Activated CD8-positive, alpha-beta T cell treated with anti-CD3 and anti-CD28 coated beads, Interleukin-2, amount 10 ng/mL, durations not matched to agents 7 days and 5 days (primary cell): Measurements from ENCODE around the gene POLA2. TPM values are rescaled to one million over a fixed set of nuclear protein-coding genes. Genes with fewer than 3 reads are reported as not detected.

ENCODE experiments used
- ATAC-seq: fragments of 150-1000 bp; cut with Tn5 transposase; one replicate; pipeline ENCODE4 v1.10.0; 2021; ENCODE audit warnings: moderate library complexity
- CTCF ChIA-PET: fragments of 350-600 bp; sonication (Branson Sonifier 250); formaldehyde crosslinking; loops from one replicate; lab custom pipeline; 2021; ENCODE audit warnings: antibody characterized with exemption; lab: Charles Lee
- POLR2A ChIA-PET: fragments of 350-600 bp; sonication (Branson Sonifier 250); formaldehyde crosslinking; loops from one replicate; lab custom pipeline; 2021; ENCODE audit warnings: antibody characterized with exemption; lab: Charles Lee
- DNase-seq: peaks from one replicate; pipeline ENCODE4 v3.0.0-alpha.2; 2020
- H3K27ac Mint-ChIP-seq: one replicate; pipeline ENCODE4 v1.8.0; 2021; ENCODE audit warnings: mild to moderate bottlenecking, mixed read lengths
- H3K27me3 Mint-ChIP-seq: one replicate; pipeline ENCODE4 v1.8.0; 2021; ENCODE audit warnings: low read depth, mixed read lengths
- H3K36me3 Mint-ChIP-seq: one replicate; pipeline ENCODE4 v1.8.0; 2021; ENCODE audit warnings: low read depth, mixed read lengths
- H3K4me1 Mint-ChIP-seq: one replicate; pipeline ENCODE4 v1.8.0; 2021; ENCODE audit warnings: low read depth, mixed read lengths
- H3K4me3 Mint-ChIP-seq: one replicate; pipeline ENCODE4 v1.8.0; 2021; ENCODE audit warnings: mild to moderate bottlenecking, mixed read lengths
- H3K9me3 Mint-ChIP-seq: one replicate; pipeline ENCODE4 v1.8.0; 2022; ENCODE audit warnings: mixed read lengths; ENCODE audit not compliant: insufficient read depth
- total RNA-seq, 2 experiments: library from RNA; stranded (reverse); gene quantifications; one replicate each; pipeline ENCODE4 v1.2.3, GENCODE V29; 2021

POLA2 gene
- total RNA-seq, 2 experiments from 2014 or later = 63.6 to 76.1 TPM

GRCh38 chr11:65287601-65288000, 25.8 kb downstream of the POLA2 start:
- DNase-seq = no peak
- no peaks in the 10 kb centered on the region for H3K4me1 Mint-ChIP-seq
- ChIA-PET POLR2A (no interaction called here), CTCF (interaction anchor here (1.5 kb wide), 1 partner anchor 42 kb away, joined by 5 read pairs; no protein-coding TSS in a partner anchor)
- no peaks in the 10 kb centered on the region for H3K27me3 Mint-ChIP-seq
- H3K9me3 Mint-ChIP-seq = no peaks in the 10 kb centered on the region
- no peak overlapping the region for H3K4me3 Mint-ChIP-seq
- peaks cover 54% of the 10 kb centered on the region for H3K36me3 Mint-ChIP-seq
- no peak for ATAC-seq
- no peak overlapping the region for H3K27ac Mint-ChIP-seq

GRCh38 chr11:65288706-65289536, 27.2 kb downstream of the POLA2 start:
- ChIA-PET POLR2A (no interaction called here), CTCF (interaction anchor here (0.9 to 1.9 kb wide), 5 partner anchors 9 to 64 kb away, joined by 3 to 11 read pairs (median 4); partner anchors contain the start of gene CDC42EP2)
- no peaks in the 10 kb centered on the region for H3K9me3 Mint-ChIP-seq
- no peak overlapping the region for H3K27ac Mint-ChIP-seq
- H3K36me3 Mint-ChIP-seq = peaks cover 56% of the 10 kb centered on the region
- DNase-seq (no peak), ATAC-seq (no peak)
- no peak overlapping the region for H3K4me3 Mint-ChIP-seq
- H3K27me3 Mint-ChIP-seq = no peaks in the 10 kb centered on the region
- no peaks in the 10 kb centered on the region for H3K4me1 Mint-ChIP-seq

- H3K27ac Mint-ChIP-seq = no peak overlapping the region
- no peaks in the 10 kb centered on the region for H3K27me3 Mint-ChIP-seq
- ChIA-PET POLR2A (no interaction called here), CTCF (interaction anchor here (1.1 to 1.8 kb wide), 4 partner anchors 11 to 39 kb away, joined by 3 to 11 read pairs (median 6); partner anchors contain the start of gene CDC42EP2)
- no peaks in the 10 kb centered on the region for H3K4me1 Mint-ChIP-seq
- peaks cover 63% of the 10 kb centered on the region for H3K36me3 Mint-ChIP-seq
- no peak for ATAC-seq
- no peaks in the 10 kb centered on the region for H3K9me3 Mint-ChIP-seq
- no peak overlapping the region for H3K4me3 Mint-ChIP-seq
- no peak for DNase-seq
Measured at GRCh38 chr11:65290448-65291165, 28.8 kb downstream of the POLA2 start.

GRCh38 chr11:65291613-65292012, 29.9 kb downstream of the POLA2 start:
- ChIA-PET CTCF (interaction anchor here (1.3 to 1.4 kb wide), 2 partner anchors 23 to 88 kb away, joined by 3 to 5 read pairs; partner anchors contain the start of gene CDC42EP2), POLR2A (no interaction called here)
- ATAC-seq (no peak), DNase-seq (no peak)
- Mint-ChIP-seq H3K27me3 (no peaks in the 10 kb centered on the region), H3K4me3 (no peak overlapping the region), H3K9me3 (no peaks in the 10 kb centered on the region), H3K4me1 (no peaks in the 10 kb centered on the region), H3K27ac (peak overlapping the region; percentile 32), H3K36me3 (peaks cover 64% of the 10 kb centered on the region)

GRCh38 chr11:65292890-65293289, 31.1 kb downstream of the POLA2 start:
- peaks cover 63% of the 10 kb centered on the region for H3K36me3 Mint-ChIP-seq
- no peaks in the 10 kb centered on the region for H3K9me3 Mint-ChIP-seq
- no peak overlapping the region for H3K27ac Mint-ChIP-seq
- H3K4me1 Mint-ChIP-seq = no peaks in the 10 kb centered on the region
- no peak for DNase-seq
- H3K4me3 Mint-ChIP-seq = no peak overlapping the region
- H3K27me3 Mint-ChIP-seq = no peaks in the 10 kb centered on the region
- ChIA-PET POLR2A (interaction anchor here (1.6 kb wide), 1 partner anchor 31 kb away, joined by 7 read pairs; the partner anchor contains the start of gene POLA2), CTCF (interaction anchor here (1.2 to 5.2 kb wide), 3 partner anchors 23 to 42 kb away, joined by 3 to 39 read pairs (median 7); partner anchors contain the start of gene CDC42EP2)
- no peak for ATAC-seq

- Mint-ChIP-seq H3K27ac (no peak overlapping the region), H3K9me3 (no peaks in the 10 kb centered on the region), H3K36me3 (peaks cover 60% of the 10 kb centered on the region), H3K4me3 (no peak overlapping the region), H3K4me1 (no peaks in the 10 kb centered on the region), H3K27me3 (no peaks in the 10 kb centered on the region)
- CTCF ChIA-PET = interaction anchor here (1.6 to 5.2 kb wide), 4 partner anchors 19 to 36 kb away, joined by 3 to 39 read pairs (median 8); partner anchors contain the start of gene CDC42EP2
- ATAC-seq (no peak), DNase-seq (no peak)
- POLR2A ChIA-PET = interaction anchor here (0.5 to 1.6 kb wide), 2 partner anchors 32 to 69 kb away, joined by 3 to 7 read pairs; partner anchors contain the start of gene POLA2
Measured at GRCh38 chr11:65293909-65294381, 32.2 kb downstream of the POLA2 start.

GRCh38 chr11:65295001-65295400, 33.2 kb downstream of the POLA2 start:
- H3K4me1 Mint-ChIP-seq = no peaks in the 10 kb centered on the region
- ChIA-PET CTCF (interaction anchor here (1.6 to 5.2 kb wide), 3 partner anchors 20 to 35 kb away, joined by 3 to 39 read pairs (median 8); partner anchors contain the start of gene CDC42EP2), POLR2A (interaction anchor here (1.6 kb wide), 1 partner anchor 33 kb away, joined by 6 read pairs; the partner anchor contains the start of gene POLA2)
- H3K9me3 Mint-ChIP-seq = no peaks in the 10 kb centered on the region
- peak overlapping the region; percentile 1 for H3K27ac Mint-ChIP-seq
- ATAC-seq = no peak
- H3K4me3 Mint-ChIP-seq = no peak overlapping the region
- no peaks in the 10 kb centered on the region for H3K27me3 Mint-ChIP-seq
- DNase-seq = no peak
- H3K36me3 Mint-ChIP-seq = peaks cover 56% of the 10 kb centered on the region

GRCh38 chr11:65295571-65296341, 34.0 kb downstream of the POLA2 start:
- Mint-ChIP-seq H3K36me3 (peaks cover 51% of the 10 kb centered on the region), H3K4me1 (no peaks in the 10 kb centered on the region), H3K27ac (peak overlapping the region; percentile 1), H3K27me3 (no peaks in the 10 kb centered on the region), H3K4me3 (no peak overlapping the region), H3K9me3 (no peaks in the 10 kb centered on the region)
- CTCF ChIA-PET = interaction anchor here (1.6 to 5.2 kb wide), 3 partner anchors 20 to 34 kb away, joined by 3 to 39 read pairs (median 8); partner anchors contain the start of gene CDC42EP2
- DNase-seq (no peak), ATAC-seq (no peak)
- POLR2A ChIA-PET = interaction anchor here (1.6 kb wide), 1 partner anchor 34 kb away, joined by 6 read pairs; the partner anchor contains the start of gene POLA2

GRCh38 chr11:65297026-65297672, 35.4 kb downstream of the POLA2 start:
- Mint-ChIP-seq H3K27me3 (no peaks in the 10 kb centered on the region), H3K36me3 (peaks cover 45% of the 10 kb centered on the region), H3K4me1 (no peaks in the 10 kb centered on the region), H3K4me3 (no peak overlapping the region), H3K9me3 (no peaks in the 10 kb centered on the region), H3K27ac (no peak overlapping the region)
- ChIA-PET CTCF (interaction anchor here (3.2 to 5.2 kb wide), 2 partner anchors 19 to 33 kb away, joined by 8 to 39 read pairs; partner anchors contain the start of gene CDC42EP2), POLR2A (no interaction called here)
- DNase-seq (no peak), ATAC-seq (no peak)

GRCh38 chr11:65298131-65298535, 36.4 kb downstream of the POLA2 start:
- DNase-seq (no peak), ATAC-seq (no peak)
- no peaks in the 10 kb centered on the region for H3K9me3 Mint-ChIP-seq
- ChIA-PET POLR2A (no interaction called here), CTCF (interaction anchor here (2.4 kb wide), 1 partner anchor 17 kb away, joined by 9 read pairs; the partner anchor contains the start of gene CDC42EP2)
- peaks cover 41% of the 10 kb centered on the region for H3K36me3 Mint-ChIP-seq
- H3K4me3 Mint-ChIP-seq = no peak overlapping the region
- H3K4me1 Mint-ChIP-seq = no peaks in the 10 kb centered on the region
- no peaks in the 10 kb centered on the region for H3K27me3 Mint-ChIP-seq
- no peak overlapping the region for H3K27ac Mint-ChIP-seq
